Mesothelial cell of epicardium (in vitro differentiated cells): ENCODE data around the gene TM6SF1. TPM values are rescaled to one million over a fixed set of nuclear protein-coding genes. Genes with fewer than 3 reads are reported as not detected.
"Not testable (repeated sequence)": the region's sequence is repeated elsewhere in the genome, so short reads cannot be mapped to it uniquely, and the experiment has no call there.

Source experiments
- DNase-seq, 2 experiments: peaks; one replicate each; pipeline ENCODE4 v3.0.0; 2021; ENCODE audit warnings: low spot score in 2 of 2; ENCODE audit not compliant: unreplicated experiment in 2 of 2
- H3K27ac Mint-ChIP-seq: 2 replicates; pipeline ENCODE4 v1.8.0; 2021; ENCODE audit warnings: mixed read lengths
- H3K27me3 Mint-ChIP-seq: 2 replicates; pipeline ENCODE4 v1.8.0; 2021; ENCODE audit warnings: low read depth, mixed read lengths
- H3K36me3 Mint-ChIP-seq: 2 replicates; pipeline ENCODE4 v1.8.0; 2021; ENCODE audit warnings: mixed read lengths
- H3K4me1 Mint-ChIP-seq: 2 replicates; pipeline ENCODE4 v1.8.0; 2021; ENCODE audit warnings: mixed read lengths
- H3K4me3 Mint-ChIP-seq: 2 replicates; pipeline ENCODE4 v1.8.0; 2021; ENCODE audit warnings: mild to moderate bottlenecking, moderate library complexity, mixed read lengths
- H3K9me3 Mint-ChIP-seq: 2 replicates; pipeline ENCODE4 v1.8.0; 2021; ENCODE audit warnings: mixed read lengths
- total RNA-seq: library from RNA; stranded (reverse); gene quantifications from 3 replicates; pipeline ENCODE4 v1.2.1, GENCODE V29; 2021
- TF ChIP-seq, protein P1 (sequence below): fragments of 200-600 bp; sonication (generic); IDR thresholded peaks from one replicate; pipeline ENCODE4 v1.5.0; 2021; ENCODE audit warnings: antibody characterized with exemption; ENCODE audit not compliant: unreplicated experiment

TM6SF1 gene
- total RNA-seq, 1 donor from 2014 or later = not detected

DNA sequence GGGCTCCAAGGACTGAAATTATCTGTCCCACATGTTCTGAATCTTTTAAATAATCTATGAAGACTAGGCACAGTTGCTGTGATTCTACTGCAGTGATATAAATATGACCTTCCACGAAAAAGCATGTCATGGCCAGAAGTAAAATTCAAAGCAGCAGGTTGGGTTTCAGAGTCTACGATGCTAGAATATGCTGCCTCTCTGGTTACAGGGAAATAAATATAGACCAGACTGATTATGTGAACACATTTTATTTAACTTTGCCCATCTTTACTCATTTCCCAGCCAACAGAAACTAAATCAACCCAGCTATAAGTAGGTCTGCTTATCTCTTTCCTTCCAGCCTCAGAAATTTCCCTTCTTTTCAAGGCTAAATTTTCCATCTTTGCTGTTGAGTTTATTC lies 19.9 kb upstream of the TM6SF1 start:
- no peak for DNase-seq
- Mint-ChIP-seq H3K4me1 (peaks cover 2% of the 10 kb centered on the region), H3K9me3 (no peaks in the 10 kb centered on the region), H3K27ac (no peak overlapping the region), H3K36me3 (no peaks in the 10 kb centered on the region), H3K27me3 (peaks cover 63% of the 10 kb centered on the region), H3K4me3 (no peak overlapping the region)
- TF ChIP-seq, protein P1, sequence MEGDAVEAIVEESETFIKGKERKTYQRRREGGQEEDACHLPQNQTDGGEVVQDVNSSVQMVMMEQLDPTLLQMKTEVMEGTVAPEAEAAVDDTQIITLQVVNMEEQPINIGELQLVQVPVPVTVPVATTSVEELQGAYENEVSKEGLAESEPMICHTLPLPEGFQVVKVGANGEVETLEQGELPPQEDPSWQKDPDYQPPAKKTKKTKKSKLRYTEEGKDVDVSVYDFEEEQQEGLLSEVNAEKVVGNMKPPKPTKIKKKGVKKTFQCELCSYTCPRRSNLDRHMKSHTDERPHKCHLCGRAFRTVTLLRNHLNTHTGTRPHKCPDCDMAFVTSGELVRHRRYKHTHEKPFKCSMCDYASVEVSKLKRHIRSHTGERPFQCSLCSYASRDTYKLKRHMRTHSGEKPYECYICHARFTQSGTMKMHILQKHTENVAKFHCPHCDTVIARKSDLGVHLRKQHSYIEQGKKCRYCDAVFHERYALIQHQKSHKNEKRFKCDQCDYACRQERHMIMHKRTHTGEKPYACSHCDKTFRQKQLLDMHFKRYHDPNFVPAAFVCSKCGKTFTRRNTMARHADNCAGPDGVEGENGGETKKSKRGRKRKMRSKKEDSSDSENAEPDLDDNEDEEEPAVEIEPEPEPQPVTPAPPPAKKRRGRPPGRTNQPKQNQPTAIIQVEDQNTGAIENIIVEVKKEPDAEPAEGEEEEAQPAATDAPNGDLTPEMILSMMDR = no peak

DNA sequence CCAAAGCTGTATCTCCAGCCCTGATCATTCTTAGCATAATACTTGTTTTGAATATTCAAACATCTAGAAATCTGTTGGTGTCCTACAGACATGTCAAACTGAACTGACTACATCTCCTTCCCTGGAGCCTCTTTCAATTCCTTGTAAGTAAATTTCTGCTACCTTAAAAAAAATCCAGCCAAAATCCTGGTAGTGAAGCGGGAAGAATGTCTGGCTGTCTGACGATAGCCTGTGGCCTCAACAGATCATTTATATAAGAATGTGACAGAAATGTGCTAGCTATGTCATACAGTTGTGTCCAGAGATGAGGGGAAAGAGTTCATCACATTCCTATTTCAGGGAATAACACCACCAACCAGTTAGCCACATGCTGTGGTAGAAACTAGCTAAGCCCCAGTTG lies 18.6 kb upstream of the TM6SF1 start:
- Mint-ChIP-seq H3K4me1 (peaks cover 2% of the 10 kb centered on the region), H3K9me3 (no peaks in the 10 kb centered on the region), H3K36me3 (no peaks in the 10 kb centered on the region), H3K4me3 (no peak overlapping the region), H3K27ac (no peak overlapping the region), H3K27me3 (peaks cover 57% of the 10 kb centered on the region)
- TF ChIP-seq, protein P1 = no peak
- no peak for DNase-seq

DNA sequence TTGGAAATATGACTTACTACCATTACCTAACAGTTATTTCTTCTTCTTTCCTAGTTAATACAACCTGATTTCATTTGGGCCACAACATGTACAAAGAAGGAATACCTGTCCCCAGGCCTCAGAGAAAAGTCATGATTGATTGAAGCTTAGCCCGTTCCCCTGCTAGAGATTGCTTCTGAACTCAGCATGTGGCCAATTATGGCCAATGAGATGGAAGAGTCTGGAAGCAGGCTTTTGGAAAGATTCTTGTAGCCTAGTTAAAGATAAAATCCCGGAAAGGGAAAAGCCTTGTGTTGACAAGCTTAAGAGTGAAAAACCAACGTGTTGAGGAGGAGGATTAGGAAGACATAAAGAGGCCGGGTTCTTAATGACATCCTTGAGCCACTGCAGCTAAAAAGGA lies 17.0 kb upstream of the TM6SF1 start:
- TF ChIP-seq, protein P1 = no peak

DNA sequence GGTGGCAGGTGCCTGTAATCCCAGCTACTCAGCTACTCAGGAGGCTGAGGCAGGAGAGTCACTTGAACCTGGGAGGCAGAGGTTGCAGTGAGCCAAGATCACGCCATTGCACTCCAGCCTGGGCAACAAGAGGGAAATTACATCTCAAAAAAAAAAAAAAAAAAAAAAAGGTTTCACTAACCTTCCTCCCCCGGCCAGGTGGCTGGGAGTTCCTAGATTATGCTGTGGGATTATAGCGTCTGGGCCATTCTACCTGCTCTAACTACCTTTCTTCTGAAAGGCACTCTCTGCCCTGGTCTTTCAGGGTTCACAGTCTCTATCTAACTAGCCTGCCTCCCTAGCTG lies 15.5 kb upstream of the TM6SF1 start:
- DNase-seq, H3K4me1 Mint-ChIP-seq, H3K9me3 Mint-ChIP-seq, H3K4me3 Mint-ChIP-seq, H3K36me3 Mint-ChIP-seq: not testable (repeated sequence)
- Mint-ChIP-seq H3K27me3 (peaks cover 59% of the 10 kb centered on the region), H3K27ac (peak overlapping the region; percentile 10)

More for the DNA sequence above, 17.0 kb upstream of the TM6SF1 start:
- Mint-ChIP-seq H3K4me1 (peaks cover 2% of the 10 kb centered on the region), H3K4me3 (no peak overlapping the region), H3K36me3 (no peaks in the 10 kb centered on the region), H3K27ac (no peak overlapping the region), H3K9me3 (no peaks in the 10 kb centered on the region), H3K27me3 (peaks cover 58% of the 10 kb centered on the region)
- no peak for DNase-seq

DNA sequence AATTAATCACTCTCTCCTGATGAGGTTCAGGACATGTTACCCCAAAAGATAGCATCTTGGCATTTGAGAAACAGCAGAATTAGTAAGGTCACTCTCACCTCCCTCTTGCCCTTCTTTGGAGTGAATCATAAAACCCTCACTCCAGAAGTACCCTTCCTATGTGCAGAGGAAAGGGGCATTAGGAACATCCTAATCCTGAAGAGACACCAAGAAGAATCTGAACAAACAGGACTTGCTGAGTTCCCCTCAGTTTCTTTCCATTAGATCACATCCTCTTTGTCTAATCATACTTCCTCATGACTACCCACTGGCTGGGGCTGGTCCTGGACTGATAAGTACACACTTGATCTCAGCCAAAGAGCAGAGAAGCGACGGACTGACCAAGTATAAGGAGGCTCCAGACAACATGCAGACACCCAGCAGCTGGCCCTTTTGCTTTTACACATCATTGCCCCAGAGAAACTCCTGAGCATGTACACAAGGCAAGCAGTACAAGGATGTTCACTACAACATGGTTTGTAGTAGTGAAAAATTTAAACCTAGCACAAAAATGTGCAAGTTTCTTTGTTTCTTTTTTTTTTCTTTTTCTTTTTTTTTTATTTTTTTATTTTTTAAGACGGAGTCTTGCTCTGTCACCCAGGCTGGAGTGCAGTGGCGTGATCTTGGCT lies 15.0 kb upstream of the TM6SF1 start:
- DNase-seq = no peak
- Mint-ChIP-seq H3K9me3 (no peaks in the 10 kb centered on the region), H3K4me1 (peaks cover 2% of the 10 kb centered on the region), H3K4me3 (no peak overlapping the region), H3K36me3 (no peaks in the 10 kb centered on the region), H3K27me3 (peaks cover 59% of the 10 kb centered on the region), H3K27ac (peak overlapping the region; percentile 10)
- TF ChIP-seq, protein P1 = no peak

DNA sequence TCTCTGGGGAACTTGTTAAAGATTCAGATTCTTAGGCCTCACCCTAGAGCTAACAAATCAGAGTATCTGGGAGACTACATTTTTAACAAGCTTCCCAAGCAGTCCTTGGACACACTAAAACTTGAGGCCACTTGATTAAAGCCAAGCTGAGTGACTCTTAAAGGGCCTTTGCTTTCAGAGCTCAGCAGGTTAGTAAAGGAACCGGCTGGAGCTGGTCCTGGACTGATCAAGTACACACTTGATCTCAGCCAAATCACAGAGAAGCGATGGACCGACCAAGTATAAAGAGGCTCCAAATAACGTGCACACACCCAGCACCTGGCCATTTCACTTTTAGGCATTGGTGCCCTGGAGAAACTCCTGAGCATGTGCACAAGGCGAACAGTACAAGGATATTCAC lies 12.9 kb upstream of the TM6SF1 start:
- H3K27ac Mint-ChIP-seq = no peak overlapping the region
- DNase-seq = no peak
- peaks cover 2% of the 10 kb centered on the region for H3K4me1 Mint-ChIP-seq
- H3K36me3 Mint-ChIP-seq = no peaks in the 10 kb centered on the region
- H3K9me3 Mint-ChIP-seq = peaks cover 8% of the 10 kb centered on the region
- no peak overlapping the region for H3K4me3 Mint-ChIP-seq
- peaks cover 61% of the 10 kb centered on the region for H3K27me3 Mint-ChIP-seq
- TF ChIP-seq, protein P1 = no peak
